ENCODE results near the gene REPS1. TPM values are rescaled to one million over a fixed set of nuclear protein-coding genes. Genes with fewer than 3 reads are reported as not detected.
"Not testable (repeated sequence)": the region's sequence is repeated elsewhere in the genome, so short reads cannot be mapped to it uniquely, and the experiment has no call there.

The REPS1 gene
- polyA plus RNA-seq, 1 experiment: 27.2 TPM

- H3K4me3 ChIP-seq (ENCODE audit: low read depth, low read length): no peak overlapping the region
- H3K27me3 ChIP-seq (ENCODE audit: control insufficient read depth, insufficient read depth, low read length): no peaks in the 10 kb centered on the region; the same call in 1 of the 2 replicates
- ChIA-PET POLR2A (interaction anchor here (0.5 kb wide), 1 partner anchor 188 kb away, joined by 3 read pairs; no protein-coding TSS in a partner anchor), CTCF (interaction anchor here (0.7 kb wide), 1 partner anchor 476 kb away, joined by 3 read pairs; no protein-coding TSS in a partner anchor)
- DNase-seq (ENCODE audit: low read depth): no peak
- no peaks in the 10 kb centered on the region for H3K36me3 ChIP-seq (ENCODE audit: control insufficient read depth, insufficient read depth, low read length)
- TF ChIP-seq, protein P1, sequence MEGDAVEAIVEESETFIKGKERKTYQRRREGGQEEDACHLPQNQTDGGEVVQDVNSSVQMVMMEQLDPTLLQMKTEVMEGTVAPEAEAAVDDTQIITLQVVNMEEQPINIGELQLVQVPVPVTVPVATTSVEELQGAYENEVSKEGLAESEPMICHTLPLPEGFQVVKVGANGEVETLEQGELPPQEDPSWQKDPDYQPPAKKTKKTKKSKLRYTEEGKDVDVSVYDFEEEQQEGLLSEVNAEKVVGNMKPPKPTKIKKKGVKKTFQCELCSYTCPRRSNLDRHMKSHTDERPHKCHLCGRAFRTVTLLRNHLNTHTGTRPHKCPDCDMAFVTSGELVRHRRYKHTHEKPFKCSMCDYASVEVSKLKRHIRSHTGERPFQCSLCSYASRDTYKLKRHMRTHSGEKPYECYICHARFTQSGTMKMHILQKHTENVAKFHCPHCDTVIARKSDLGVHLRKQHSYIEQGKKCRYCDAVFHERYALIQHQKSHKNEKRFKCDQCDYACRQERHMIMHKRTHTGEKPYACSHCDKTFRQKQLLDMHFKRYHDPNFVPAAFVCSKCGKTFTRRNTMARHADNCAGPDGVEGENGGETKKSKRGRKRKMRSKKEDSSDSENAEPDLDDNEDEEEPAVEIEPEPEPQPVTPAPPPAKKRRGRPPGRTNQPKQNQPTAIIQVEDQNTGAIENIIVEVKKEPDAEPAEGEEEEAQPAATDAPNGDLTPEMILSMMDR (IDR thresholded peaks at IDR 0.05; ENCODE audit: insufficient read depth, low read depth, low read length): no peak
These were observed 15.7 kb upstream of the REPS1 start for GRCh38 chr6:139003751-139004150.

- H3K36me3 ChIP-seq (ENCODE audit: control insufficient read depth, insufficient read depth, low read length): no peaks in the 10 kb centered on the region
- no peaks in the 10 kb centered on the region for H3K27me3 ChIP-seq (ENCODE audit: control insufficient read depth, insufficient read depth, low read length)
- DNase-seq (ENCODE audit: low read depth): no peak
- TF ChIP-seq, protein P1 (IDR thresholded peaks at IDR 0.05; ENCODE audit: insufficient read depth, low read depth, low read length): no peak
- H3K4me3 ChIP-seq (ENCODE audit: low read depth, low read length): no peak overlapping the region
- CTCF ChIA-PET: interaction anchor here (0.6 kb wide), 1 partner anchor 407 kb away, joined by 3 read pairs; no protein-coding TSS in a partner anchor
- POLR2A ChIA-PET: no interaction called here
These were observed 12.1 kb upstream of the REPS1 start for GRCh38 chr6:138999949-139000725.

GRCh38 chr6:138997136-138997535 lies 9.1 kb upstream of the REPS1 start:
- no peaks in the 10 kb centered on the region for H3K36me3 ChIP-seq (ENCODE audit: control insufficient read depth, insufficient read depth, low read length)
- TF ChIP-seq, protein P1 (IDR thresholded peaks at IDR 0.05; ENCODE audit: insufficient read depth, low read depth, low read length): no peak
- ChIA-PET POLR2A (no interaction called here), CTCF (no interaction called here)
- H3K4me3 ChIP-seq (ENCODE audit: low read depth, low read length): no peak overlapping the region
- no peak for DNase-seq (ENCODE audit: low read depth)
- H3K27me3 ChIP-seq (ENCODE audit: control insufficient read depth, insufficient read depth, low read length): no peaks in the 10 kb centered on the region

GRCh38 chr6:138996524-138996923 lies 8.5 kb upstream of the REPS1 start:
- no peak for DNase-seq (ENCODE audit: low read depth)
- TF ChIP-seq, protein P1 (IDR thresholded peaks at IDR 0.05; ENCODE audit: insufficient read depth, low read depth, low read length): no peak
- ChIA-PET CTCF (interaction anchor here (1.0 kb wide), 1 partner anchor 181 kb away, joined by 6 read pairs; no protein-coding TSS in a partner anchor), POLR2A (no interaction called here)
- H3K27me3 ChIP-seq (ENCODE audit: control insufficient read depth, insufficient read depth, low read length): no peaks in the 10 kb centered on the region
- H3K4me3 ChIP-seq (ENCODE audit: low read depth, low read length): no peak overlapping the region
- H3K36me3 ChIP-seq (ENCODE audit: control insufficient read depth, insufficient read depth, low read length): no peaks in the 10 kb centered on the region

- DNase-seq (ENCODE audit: low read depth); POLR2A ChIA-PET; CTCF ChIA-PET; H3K4me3 ChIP-seq (ENCODE audit: low read depth, low read length); H3K27me3 ChIP-seq (ENCODE audit: control insufficient read depth, insufficient read depth, low read length); H3K36me3 ChIP-seq (ENCODE audit: control insufficient read depth, insufficient read depth, low read length): not testable (repeated sequence)
These were observed 5.4 kb upstream of the REPS1 start for GRCh38 chr6:138993410-138993809.

DNA sequence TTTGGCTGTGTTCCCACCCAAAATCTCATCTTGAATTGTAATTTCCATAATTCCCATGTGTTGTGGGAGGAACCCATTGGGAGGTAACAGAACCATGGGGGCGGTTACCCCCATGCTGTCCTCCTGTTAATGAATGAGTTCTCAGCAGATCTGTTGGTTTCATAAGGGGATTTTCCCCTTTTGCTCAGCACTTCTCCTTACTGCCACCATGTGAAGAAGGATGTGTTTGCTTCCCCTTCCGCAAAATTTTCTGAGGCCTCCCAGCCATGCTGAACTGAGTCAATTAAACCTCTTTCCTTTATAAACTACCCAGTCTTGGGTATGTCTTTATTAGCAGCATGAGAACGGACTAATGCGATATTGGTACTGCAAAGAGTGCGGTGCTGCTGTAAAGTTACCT lies 4.9 kb upstream of the REPS1 start:
- CTCF ChIA-PET; H3K4me3 ChIP-seq (ENCODE audit: low read depth, low read length); H3K36me3 ChIP-seq (ENCODE audit: control insufficient read depth, insufficient read depth, low read length): not testable (repeated sequence)

More for the DNA sequence above, 4.9 kb upstream of the REPS1 start:
- H3K27me3 ChIP-seq (ENCODE audit: control insufficient read depth, insufficient read depth, low read length); POLR2A ChIA-PET; DNase-seq (ENCODE audit: low read depth): not testable (repeated sequence)
